ENCODE results near the gene TAF15. TPM values are rescaled to one million over a fixed set of nuclear protein-coding genes. Genes with fewer than 3 reads are reported as not detected.
A peak's percentile ranks its signal among the peaks of the same experiment; 100 is the strongest.

The TAF15 gene
- total and polyA plus RNA-seq, 2 of the 13 experiments (the other 11 are each of a cell fraction or from before 2014, with no cell fraction given): 25.2 to 26.5 TPM

DNA sequence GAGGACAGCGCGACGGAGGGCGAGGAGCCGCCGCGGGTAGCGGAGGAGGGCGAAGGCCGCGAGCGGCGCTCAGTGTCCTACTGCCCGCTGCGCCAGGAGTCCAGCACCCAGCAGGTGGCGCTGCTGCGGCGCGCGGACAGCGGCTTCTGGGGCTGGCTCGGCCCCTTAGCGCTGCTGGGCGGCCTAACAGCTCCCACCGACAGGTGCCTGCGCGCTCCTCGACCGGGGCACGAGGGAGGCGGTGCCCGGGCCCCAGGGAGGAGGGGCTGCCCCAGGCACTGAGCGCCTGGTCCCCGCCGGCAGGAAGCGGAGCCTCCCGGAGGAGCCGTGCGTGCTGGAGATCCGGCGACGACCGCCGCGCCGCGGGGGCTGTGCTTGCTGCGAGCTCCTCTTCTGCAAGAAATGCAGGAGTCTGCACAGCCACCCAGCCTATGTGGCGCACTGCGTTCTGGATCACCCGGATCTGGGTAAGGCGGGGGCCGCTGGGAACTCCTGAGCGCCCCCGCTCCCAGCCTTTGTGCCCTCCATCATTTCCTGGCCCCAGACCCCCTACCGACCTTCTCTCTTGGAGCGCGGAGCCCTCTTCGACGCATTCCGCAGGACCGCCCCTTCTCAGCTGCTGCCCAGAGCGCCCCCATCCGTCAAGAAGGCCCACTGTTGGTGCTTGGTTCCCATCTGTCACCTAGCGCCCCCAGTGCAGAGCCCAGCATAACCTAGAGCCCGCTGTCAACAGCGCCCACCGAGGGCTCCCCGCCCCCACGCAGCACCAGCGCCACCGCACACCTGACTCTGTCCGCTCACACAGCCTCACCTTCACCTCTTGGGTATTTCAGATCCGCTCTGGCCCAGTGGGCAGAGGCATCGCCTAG lies 44.9 kb upstream of the TAF15 start (continued):
- TF ChIP-seq, protein P1, sequence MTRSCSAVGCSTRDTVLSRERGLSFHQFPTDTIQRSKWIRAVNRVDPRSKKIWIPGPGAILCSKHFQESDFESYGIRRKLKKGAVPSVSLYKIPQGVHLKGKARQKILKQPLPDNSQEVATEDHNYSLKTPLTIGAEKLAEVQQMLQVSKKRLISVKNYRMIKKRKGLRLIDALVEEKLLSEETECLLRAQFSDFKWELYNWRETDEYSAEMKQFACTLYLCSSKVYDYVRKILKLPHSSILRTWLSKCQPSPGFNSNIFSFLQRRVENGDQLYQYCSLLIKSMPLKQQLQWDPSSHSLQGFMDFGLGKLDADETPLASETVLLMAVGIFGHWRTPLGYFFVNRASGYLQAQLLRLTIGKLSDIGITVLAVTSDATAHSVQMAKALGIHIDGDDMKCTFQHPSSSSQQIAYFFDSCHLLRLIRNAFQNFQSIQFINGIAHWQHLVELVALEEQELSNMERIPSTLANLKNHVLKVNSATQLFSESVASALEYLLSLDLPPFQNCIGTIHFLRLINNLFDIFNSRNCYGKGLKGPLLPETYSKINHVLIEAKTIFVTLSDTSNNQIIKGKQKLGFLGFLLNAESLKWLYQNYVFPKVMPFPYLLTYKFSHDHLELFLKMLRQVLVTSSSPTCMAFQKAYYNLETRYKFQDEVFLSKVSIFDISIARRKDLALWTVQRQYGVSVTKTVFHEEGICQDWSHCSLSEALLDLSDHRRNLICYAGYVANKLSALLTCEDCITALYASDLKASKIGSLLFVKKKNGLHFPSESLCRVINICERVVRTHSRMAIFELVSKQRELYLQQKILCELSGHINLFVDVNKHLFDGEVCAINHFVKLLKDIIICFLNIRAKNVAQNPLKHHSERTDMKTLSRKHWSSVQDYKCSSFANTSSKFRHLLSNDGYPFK (CRISPR knock-in tag; IDR thresholded peaks at IDR 0.05; ENCODE audit: borderline replicate concordance): peak; percentile 43; the same call in 1 of the 2 replicates
- TF ChIP-seq RCOR2 (CRISPR knock-in tag; IDR thresholded peaks at IDR 0.05) (no peak), ZNF34 (CRISPR knock-in tag; IDR thresholded peaks at IDR 0.05; ENCODE audit: borderline replicate concordance) (peak; percentile 37; the same call in 1 of the 2 replicates), MEIS2 (CRISPR knock-in tag; IDR thresholded peaks at IDR 0.05) (peak; percentile 47; the same call in 1 of the 2 replicates), ZNF747 (CRISPR knock-in tag; IDR thresholded peaks at IDR 0.05; ENCODE audit: borderline replicate concordance) (0 out of 2 replicates have a peak, but pooled peaks have one; percentile 75), RFXAP (CRISPR knock-in tag; IDR thresholded peaks at IDR 0.05; ENCODE audit: borderline replicate concordance) (0 out of 2 replicates have a peak, but pooled peaks have one; percentile 60), KLF6 (CRISPR knock-in tag; IDR thresholded peaks at IDR 0.05) (peak; percentile 73; the same call in 1 of the 2 replicates), NR1H2 (CRISPR knock-in tag; IDR thresholded peaks at IDR 0.05; ENCODE audit: borderline replicate concordance, low read depth) (peak; percentile 64; the same call in 1 of the 2 replicates), ZNF138 (CRISPR knock-in tag; IDR thresholded peaks at IDR 0.05; ENCODE audit: low read depth) (peak; percentile 66; the same call in 1 of the 2 replicates), TBX2 (CRISPR knock-in tag; IDR thresholded peaks at IDR 0.05; ENCODE audit: borderline replicate concordance) (peak; percentile 80; the same call in 1 of the 2 replicates), RFX1 (IDR thresholded peaks at IDR 0.05) (no peak), HDAC1 (CRISPR knock-in tag; IDR thresholded peaks at IDR 0.05) (peak; percentile 71), ZNF589 (CRISPR knock-in tag; conservative IDR thresholded peaks at IDR 0.05) (peak; percentile 50; the same call in 1 of the 2 replicates), ZNF331 (CRISPR knock-in tag; IDR thresholded peaks at IDR 0.05) (peak; percentile 86; the same call in 1 of the 2 replicates)
- TF ChIP-seq, protein P2, sequence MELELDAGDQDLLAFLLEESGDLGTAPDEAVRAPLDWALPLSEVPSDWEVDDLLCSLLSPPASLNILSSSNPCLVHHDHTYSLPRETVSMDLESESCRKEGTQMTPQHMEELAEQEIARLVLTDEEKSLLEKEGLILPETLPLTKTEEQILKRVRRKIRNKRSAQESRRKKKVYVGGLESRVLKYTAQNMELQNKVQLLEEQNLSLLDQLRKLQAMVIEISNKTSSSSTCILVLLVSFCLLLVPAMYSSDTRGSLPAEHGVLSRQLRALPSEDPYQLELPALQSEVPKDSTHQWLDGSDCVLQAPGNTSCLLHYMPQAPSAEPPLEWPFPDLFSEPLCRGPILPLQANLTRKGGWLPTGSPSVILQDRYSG (CRISPR knock-in tag; IDR thresholded peaks at IDR 0.05): peak; percentile 93
- TF ChIP-seq, protein P3, sequence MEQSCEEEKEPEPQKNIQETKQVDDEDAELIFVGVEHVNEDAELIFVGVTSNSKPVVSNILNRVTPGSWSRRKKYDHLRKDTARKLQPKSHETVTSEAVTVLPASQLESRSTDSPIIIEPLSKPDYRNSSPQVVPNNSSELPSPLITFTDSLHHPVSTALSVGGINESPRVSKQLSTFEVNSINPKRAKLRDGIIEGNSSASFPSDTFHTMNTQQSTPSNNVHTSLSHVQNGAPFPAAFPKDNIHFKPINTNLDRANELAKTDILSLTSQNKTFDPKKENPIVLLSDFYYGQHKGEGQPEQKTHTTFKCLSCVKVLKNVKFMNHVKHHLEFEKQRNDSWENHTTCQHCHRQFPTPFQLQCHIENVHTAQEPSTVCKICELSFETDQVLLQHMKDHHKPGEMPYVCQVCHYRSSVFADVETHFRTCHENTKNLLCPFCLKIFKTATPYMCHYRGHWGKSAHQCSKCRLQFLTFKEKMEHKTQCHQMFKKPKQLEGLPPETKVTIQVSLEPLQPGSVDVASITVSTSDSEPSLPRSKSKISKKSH (CRISPR knock-in tag; IDR thresholded peaks at IDR 0.05; ENCODE audit: borderline replicate concordance): peak; percentile 40; the same call in 1 of the 2 replicates
- TF ChIP-seq, protein P4, sequence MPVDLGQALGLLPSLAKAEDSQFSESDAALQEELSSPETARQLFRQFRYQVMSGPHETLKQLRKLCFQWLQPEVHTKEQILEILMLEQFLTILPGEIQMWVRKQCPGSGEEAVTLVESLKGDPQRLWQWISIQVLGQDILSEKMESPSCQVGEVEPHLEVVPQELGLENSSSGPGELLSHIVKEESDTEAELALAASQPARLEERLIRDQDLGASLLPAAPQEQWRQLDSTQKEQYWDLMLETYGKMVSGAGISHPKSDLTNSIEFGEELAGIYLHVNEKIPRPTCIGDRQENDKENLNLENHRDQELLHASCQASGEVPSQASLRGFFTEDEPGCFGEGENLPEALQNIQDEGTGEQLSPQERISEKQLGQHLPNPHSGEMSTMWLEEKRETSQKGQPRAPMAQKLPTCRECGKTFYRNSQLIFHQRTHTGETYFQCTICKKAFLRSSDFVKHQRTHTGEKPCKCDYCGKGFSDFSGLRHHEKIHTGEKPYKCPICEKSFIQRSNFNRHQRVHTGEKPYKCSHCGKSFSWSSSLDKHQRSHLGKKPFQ (CRISPR knock-in tag; IDR thresholded peaks at IDR 0.05; ENCODE audit: insufficient replicate concordance): peak; percentile 88
- TF ChIP-seq, protein P5, sequence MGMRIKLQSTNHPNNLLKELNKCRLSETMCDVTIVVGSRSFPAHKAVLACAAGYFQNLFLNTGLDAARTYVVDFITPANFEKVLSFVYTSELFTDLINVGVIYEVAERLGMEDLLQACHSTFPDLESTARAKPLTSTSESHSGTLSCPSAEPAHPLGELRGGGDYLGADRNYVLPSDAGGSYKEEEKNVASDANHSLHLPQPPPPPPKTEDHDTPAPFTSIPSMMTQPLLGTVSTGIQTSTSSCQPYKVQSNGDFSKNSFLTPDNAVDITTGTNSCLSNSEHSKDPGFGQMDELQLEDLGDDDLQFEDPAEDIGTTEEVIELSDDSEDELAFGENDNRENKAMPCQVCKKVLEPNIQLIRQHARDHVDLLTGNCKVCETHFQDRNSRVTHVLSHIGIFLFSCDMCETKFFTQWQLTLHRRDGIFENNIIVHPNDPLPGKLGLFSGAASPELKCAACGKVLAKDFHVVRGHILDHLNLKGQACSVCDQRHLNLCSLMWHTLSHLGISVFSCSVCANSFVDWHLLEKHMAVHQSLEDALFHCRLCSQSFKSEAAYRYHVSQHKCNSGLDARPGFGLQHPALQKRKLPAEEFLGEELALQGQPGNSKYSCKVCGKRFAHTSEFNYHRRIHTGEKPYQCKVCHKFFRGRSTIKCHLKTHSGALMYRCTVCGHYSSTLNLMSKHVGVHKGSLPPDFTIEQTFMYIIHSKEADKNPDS (CRISPR knock-in tag; IDR thresholded peaks at IDR 0.05): peak; percentile 23; the same call in 1 of the 2 replicates

Measured in HepG2 (cell line).